ENCODE data around the gene MGAT5. TPM values are rescaled to one million over a fixed set of nuclear protein-coding genes. Genes with fewer than 3 reads are reported as not detected.

The MGAT5 gene
- total RNA-seq, 1 donor from 2014 or later, result 14.1 TPM

GRCh38 chr2:134411279-134411827 lies 157.5 kb downstream of the MGAT5 start:
- Mint-ChIP-seq H3K9me3 (no peaks in the 10 kb centered on the region), H3K27me3 (ENCODE audit: low read depth) (peaks cover 4% of the 10 kb centered on the region), H3K4me1 (ENCODE audit: low read depth) (peaks cover 5% of the 10 kb centered on the region), H3K27ac (no peak overlapping the region), H3K36me3 (ENCODE audit: low read depth) (no peaks in the 10 kb centered on the region), H3K4me3 (ENCODE audit: low read depth) (no peak overlapping the region)
- intact Hi-C loops (cut with micrococcal nuclease), result loop anchor here (5.0 to 10.0 kb wide), 2 partner anchors 204 to 527 kb away; no protein-coding TSS in a partner anchor
- no peak for DNase-seq (ENCODE audit: low spot score)

- Mint-ChIP-seq H3K4me1 (ENCODE audit: low read depth) (peaks cover 5% of the 10 kb centered on the region), H3K4me3 (ENCODE audit: low read depth) (no peak overlapping the region), H3K36me3 (ENCODE audit: low read depth) (no peaks in the 10 kb centered on the region), H3K9me3 (no peaks in the 10 kb centered on the region), H3K27ac (no peak overlapping the region), H3K27me3 (ENCODE audit: low read depth) (peaks cover 4% of the 10 kb centered on the region)
- DNase-seq (ENCODE audit: low spot score), result peak; percentile 44
- intact Hi-C loops (cut with micrococcal nuclease), result loop anchor here (1.0 to 10.0 kb wide), 4 partner anchors 167 to 527 kb away; no protein-coding TSS in a partner anchor
These were observed 158.2 kb downstream of the MGAT5 start for GRCh38 chr2:134411828-134412638.

DNA sequence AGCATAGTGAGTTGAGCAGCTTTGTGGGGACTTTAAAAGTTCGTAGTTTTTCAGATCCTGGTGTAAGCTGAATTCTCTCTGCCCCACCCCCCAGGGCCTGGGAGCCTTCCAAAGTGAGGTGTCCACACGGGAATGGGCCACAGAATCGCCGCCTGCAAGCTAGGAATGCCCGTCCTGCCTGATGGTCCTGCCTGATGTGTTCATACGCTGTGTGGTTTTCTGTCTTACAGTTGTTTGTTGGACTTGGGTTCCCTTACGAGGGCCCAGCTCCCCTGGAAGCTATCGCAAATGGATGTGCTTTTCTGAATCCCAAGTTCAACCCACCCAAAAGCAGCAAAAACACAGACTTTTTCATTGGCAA lies 158.7 kb downstream of the MGAT5 start:
- no peaks in the 10 kb centered on the region for H3K9me3 Mint-ChIP-seq
- H3K27me3 Mint-ChIP-seq (ENCODE audit: low read depth), result peaks cover 4% of the 10 kb centered on the region
- no peak overlapping the region for H3K27ac Mint-ChIP-seq
- DNase-seq (ENCODE audit: low spot score), result no peak
- intact Hi-C loops (cut with micrococcal nuclease), result loop anchor here (1.0 to 10.0 kb wide), 4 partner anchors 167 to 528 kb away; no protein-coding TSS in a partner anchor
- no peak overlapping the region for H3K4me3 Mint-ChIP-seq (ENCODE audit: low read depth)
- H3K4me1 Mint-ChIP-seq (ENCODE audit: low read depth), result peaks cover 5% of the 10 kb centered on the region
- H3K36me3 Mint-ChIP-seq (ENCODE audit: low read depth), result no peaks in the 10 kb centered on the region

DNA sequence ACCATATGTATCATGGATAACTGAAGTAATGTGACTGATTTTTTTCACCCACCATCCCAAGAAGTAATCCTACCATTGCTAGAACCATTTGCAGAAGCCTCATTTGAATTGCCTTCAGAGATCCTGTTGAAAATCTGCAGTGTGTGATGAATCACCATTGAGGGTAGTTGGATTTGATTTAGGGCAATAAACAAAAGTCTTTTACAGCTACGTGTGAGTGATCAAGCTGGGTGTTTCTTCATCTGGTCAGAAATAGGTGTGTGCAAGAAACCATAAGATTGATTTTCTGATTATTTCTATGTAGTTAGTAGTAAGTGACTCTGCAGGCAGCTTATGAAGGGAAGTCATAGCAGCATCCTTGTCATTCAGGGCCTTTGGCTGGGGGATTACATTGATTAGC lies 159.6 kb downstream of the MGAT5 start:
- peaks cover 5% of the 10 kb centered on the region for H3K4me1 Mint-ChIP-seq (ENCODE audit: low read depth)
- H3K27me3 Mint-ChIP-seq (ENCODE audit: low read depth), result peaks cover 4% of the 10 kb centered on the region
- no peaks in the 10 kb centered on the region for H3K9me3 Mint-ChIP-seq
- H3K27ac Mint-ChIP-seq, result no peak overlapping the region
- no peak for DNase-seq (ENCODE audit: low spot score)
- H3K36me3 Mint-ChIP-seq (ENCODE audit: low read depth), result no peaks in the 10 kb centered on the region
- no peak overlapping the region for H3K4me3 Mint-ChIP-seq (ENCODE audit: low read depth)
- intact Hi-C loops (cut with micrococcal nuclease), result loop anchor here (5.0 to 10.0 kb wide), 2 partner anchors 206 to 529 kb away; no protein-coding TSS in a partner anchor

- H3K27me3 Mint-ChIP-seq (ENCODE audit: low read depth), result peaks cover 4% of the 10 kb centered on the region
- no peaks in the 10 kb centered on the region for H3K9me3 Mint-ChIP-seq
- intact Hi-C loops (cut with micrococcal nuclease), result loop anchor here (5.0 to 10.0 kb wide), 2 partner anchors 207 to 529 kb away; no protein-coding TSS in a partner anchor
- H3K4me1 Mint-ChIP-seq (ENCODE audit: low read depth), result peaks cover 5% of the 10 kb centered on the region
- H3K36me3 Mint-ChIP-seq (ENCODE audit: low read depth), result no peaks in the 10 kb centered on the region
- no peak overlapping the region for H3K27ac Mint-ChIP-seq
- H3K4me3 Mint-ChIP-seq (ENCODE audit: low read depth), result no peak overlapping the region
- DNase-seq (ENCODE audit: low spot score), result no peak
These were observed 160.0 kb downstream of the MGAT5 start for GRCh38 chr2:134413912-134414311.

- Mint-ChIP-seq H3K27me3 (ENCODE audit: low read depth) (no peaks in the 10 kb centered on the region), H3K4me3 (ENCODE audit: low read depth) (no peak overlapping the region), H3K27ac (no peak overlapping the region), H3K9me3 (no peaks in the 10 kb centered on the region), H3K36me3 (ENCODE audit: low read depth) (no peaks in the 10 kb centered on the region), H3K4me1 (ENCODE audit: low read depth) (peaks cover 3% of the 10 kb centered on the region)
- DNase-seq (ENCODE audit: low spot score), result no peak
- intact Hi-C loops (cut with micrococcal nuclease), result loop anchor here (10.0 kb wide), 1 partner anchor 531 kb away; no protein-coding TSS in a partner anchor
These were observed 162.1 kb downstream of the MGAT5 start for GRCh38 chr2:134416018-134416417.

- intact Hi-C loops (cut with micrococcal nuclease), result loop anchor here (10.0 kb wide), 1 partner anchor 532 kb away; no protein-coding TSS in a partner anchor
- Mint-ChIP-seq H3K27me3 (ENCODE audit: low read depth) (no peaks in the 10 kb centered on the region), H3K36me3 (ENCODE audit: low read depth) (no peaks in the 10 kb centered on the region), H3K9me3 (no peaks in the 10 kb centered on the region), H3K4me3 (ENCODE audit: low read depth) (no peak overlapping the region), H3K4me1 (ENCODE audit: low read depth) (peaks cover 2% of the 10 kb centered on the region), H3K27ac (no peak overlapping the region)
- no peak for DNase-seq (ENCODE audit: low spot score)
These were observed 162.8 kb downstream of the MGAT5 start for GRCh38 chr2:134416637-134417036.

DNA sequence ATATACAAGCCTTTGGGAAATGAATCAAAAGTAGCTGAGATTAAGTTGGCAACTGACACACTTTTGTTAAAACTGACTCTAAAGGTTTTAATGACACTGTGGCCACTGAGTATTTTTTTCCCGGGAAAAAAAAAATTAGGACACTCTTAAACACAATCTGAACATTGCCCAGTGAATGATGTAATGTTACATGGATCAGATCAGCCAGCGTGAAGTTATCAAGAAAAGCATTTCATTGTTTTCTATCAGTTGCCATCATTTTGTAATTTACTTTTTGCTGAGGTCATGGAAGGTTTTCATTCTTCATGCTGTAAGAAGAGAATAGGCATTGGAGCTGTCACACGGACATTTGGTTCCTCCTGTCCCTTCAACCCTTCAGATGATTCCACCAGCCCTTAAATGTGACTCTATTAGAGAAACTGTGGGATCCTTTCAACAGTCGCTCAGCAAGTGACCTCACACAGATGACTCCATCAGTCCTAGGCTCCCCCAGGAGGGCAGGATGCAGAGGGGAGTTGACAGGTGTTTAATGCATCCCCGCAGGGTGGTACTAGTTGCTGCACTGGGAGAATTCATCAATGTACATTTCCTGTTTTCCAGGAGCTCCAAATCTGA lies 164.2 kb downstream of the MGAT5 start:
- no peak for DNase-seq (ENCODE audit: low spot score)
- Mint-ChIP-seq H3K4me3 (ENCODE audit: low read depth) (no peak overlapping the region), H3K9me3 (no peaks in the 10 kb centered on the region), H3K4me1 (ENCODE audit: low read depth) (no peaks in the 10 kb centered on the region), H3K36me3 (ENCODE audit: low read depth) (no peaks in the 10 kb centered on the region), H3K27ac (no peak overlapping the region), H3K27me3 (ENCODE audit: low read depth) (no peaks in the 10 kb centered on the region)
- intact Hi-C loops (cut with micrococcal nuclease), result loop anchor here (10.0 kb wide), 1 partner anchor 533 kb away; no protein-coding TSS in a partner anchor

- no peaks in the 10 kb centered on the region for H3K27me3 Mint-ChIP-seq (ENCODE audit: low read depth)
- no peak for DNase-seq (ENCODE audit: low spot score)
- intact Hi-C loops (cut with micrococcal nuclease), result no loop called here
- no peaks in the 10 kb centered on the region for H3K36me3 Mint-ChIP-seq (ENCODE audit: low read depth)
- H3K9me3 Mint-ChIP-seq, result no peaks in the 10 kb centered on the region
- H3K27ac Mint-ChIP-seq, result no peak overlapping the region
- H3K4me1 Mint-ChIP-seq (ENCODE audit: low read depth), result no peaks in the 10 kb centered on the region
- H3K4me3 Mint-ChIP-seq (ENCODE audit: low read depth), result no peak overlapping the region
These were observed 166.4 kb downstream of the MGAT5 start for GRCh38 chr2:134420259-134420658.

DNA sequence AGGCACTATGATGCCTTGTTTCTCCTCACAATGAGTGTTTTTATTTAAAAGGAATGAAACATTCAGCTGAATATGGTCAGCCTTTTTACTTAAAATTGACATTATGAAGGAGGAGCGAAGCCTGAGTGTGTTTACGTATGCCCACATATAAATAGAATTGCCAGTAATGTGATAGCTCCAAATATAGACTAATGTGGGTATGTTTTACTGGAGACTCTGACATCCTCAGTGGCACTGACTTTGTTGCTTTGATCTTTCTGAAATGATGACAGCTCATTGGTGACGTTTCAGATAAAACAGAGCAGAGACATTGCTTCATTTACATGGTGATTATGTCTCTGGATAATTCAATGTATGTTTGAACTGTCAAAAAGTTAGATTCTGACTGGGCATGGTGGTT lies 167.0 kb downstream of the MGAT5 start:
- Mint-ChIP-seq H3K27me3 (ENCODE audit: low read depth) (no peaks in the 10 kb centered on the region), H3K36me3 (ENCODE audit: low read depth) (no peaks in the 10 kb centered on the region), H3K4me1 (ENCODE audit: low read depth) (peaks cover 1% of the 10 kb centered on the region), H3K9me3 (no peaks in the 10 kb centered on the region), H3K4me3 (ENCODE audit: low read depth) (no peak overlapping the region), H3K27ac (no peak overlapping the region)
- DNase-seq (ENCODE audit: low spot score), result no peak
- intact Hi-C loops (cut with micrococcal nuclease), result no loop called here

DNA sequence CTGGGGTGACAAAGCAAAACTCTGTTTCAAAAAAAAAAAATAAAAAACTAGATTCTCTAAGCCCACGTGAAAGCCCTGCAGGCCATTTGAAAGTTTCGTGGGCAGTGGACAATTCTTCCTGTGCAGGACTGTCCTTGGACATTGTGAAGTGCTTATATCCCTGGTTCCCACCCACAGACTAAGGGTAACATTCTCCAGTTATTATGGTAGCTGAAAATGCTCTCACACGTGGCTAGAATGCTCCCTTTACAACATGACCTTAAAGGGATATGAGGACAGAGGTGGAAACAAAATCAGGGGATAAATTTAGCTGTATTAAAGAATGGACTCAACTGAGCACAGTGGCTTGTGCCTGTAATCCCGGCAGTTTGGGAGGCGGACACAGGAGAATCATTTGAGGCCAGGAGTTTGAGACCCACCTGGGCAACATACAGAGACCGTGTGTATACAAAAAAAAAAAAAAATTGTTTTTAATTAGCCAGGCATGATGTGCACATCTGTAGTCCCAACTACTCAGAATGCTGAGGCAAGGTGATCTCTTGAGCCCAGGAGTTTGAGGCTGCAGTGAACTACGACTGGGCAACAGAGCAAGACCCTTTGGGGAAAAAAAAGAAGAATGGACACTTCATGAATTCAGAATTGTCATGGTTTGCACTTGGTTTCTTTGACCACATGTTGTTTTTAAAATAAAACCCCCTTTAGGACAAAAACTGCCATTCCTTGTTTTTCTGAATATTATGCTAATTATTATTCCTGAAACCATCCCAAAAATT lies 167.9 kb downstream of the MGAT5 start:
- DNase-seq (ENCODE audit: low spot score), result no peak
- intact Hi-C loops (cut with micrococcal nuclease), result no loop called here
- Mint-ChIP-seq H3K36me3 (ENCODE audit: low read depth) (no peaks in the 10 kb centered on the region), H3K27me3 (ENCODE audit: low read depth) (no peaks in the 10 kb centered on the region), H3K4me3 (ENCODE audit: low read depth) (no peak overlapping the region), H3K4me1 (ENCODE audit: low read depth) (peaks cover 1% of the 10 kb centered on the region), H3K27ac (no peak overlapping the region), H3K9me3 (no peaks in the 10 kb centered on the region)

GRCh38 chr2:134425724-134426496 lies 172.0 kb downstream of the MGAT5 start:
- H3K36me3 Mint-ChIP-seq (ENCODE audit: low read depth), result no peaks in the 10 kb centered on the region
- no peak overlapping the region for H3K4me3 Mint-ChIP-seq (ENCODE audit: low read depth)
- H3K4me1 Mint-ChIP-seq (ENCODE audit: low read depth), result peaks cover 1% of the 10 kb centered on the region
- H3K9me3 Mint-ChIP-seq, result no peaks in the 10 kb centered on the region
- no peak for DNase-seq (ENCODE audit: low spot score)
- intact Hi-C loops (cut with micrococcal nuclease), result no loop called here
- no peaks in the 10 kb centered on the region for H3K27me3 Mint-ChIP-seq (ENCODE audit: low read depth)
- no peak overlapping the region for H3K27ac Mint-ChIP-seq

Data from activated T-helper 2 cell treated with anti-CD3 and anti-CD28 coated beads, Interferon-gamma antibody, Interleukin-2, Interleukin-4, amounts not matched to agents 10 μg/mL and 5 μg/mL and 100 μg/mL, durations not matched to agents 14 hours and 24 hours and 36 hours (primary cell).